PFSK-1 (cell line): ENCODE results near the gene PARG.

ENCODE experiments used
- FOXP2 ChIP-seq: optimal IDR thresholded peaks from 2 replicates; pipeline ENCODE3; 2011; ENCODE audit warnings: borderline replicate concordance, control low read depth, inconsistent platforms; ENCODE audit not compliant: insufficient read depth; ENCODE audit errors: extremely low read length, extremely low read depth
- POLR2AphosphoS5 ChIP-seq: IDR thresholded peaks from 2 replicates; pipeline ENCODE4 v1.6.1; 2012; ENCODE audit warnings: low read depth, mild to moderate bottlenecking, control low read depth, low read length, moderate library complexity
- REST ChIP-seq, 2 experiments: IDR thresholded peaks; 2 replicates each; pipeline versions ENCODE4 v1.6.1 to v1.8.0; 2011 to 2012; ENCODE audit warnings: low read depth in 2 of 2, low read length in 2 of 2, control low read depth in 1 of 2, inconsistent platforms in 1 of 2, mild to moderate bottlenecking in 1 of 2, moderate library complexity in 1 of 2; ENCODE audit not compliant: insufficient read depth in 1 of 2
- SIN3A ChIP-seq: IDR thresholded peaks from 2 replicates; pipeline ENCODE4 v1.6.1; 2012; ENCODE audit warnings: mild to moderate bottlenecking, low read length, moderate library complexity, borderline replicate concordance; ENCODE audit not compliant: insufficient read depth
- TAF1 ChIP-seq: IDR thresholded peaks from 2 replicates; pipeline ENCODE4 v1.6.1; 2012; ENCODE audit warnings: low read length, control low read depth, borderline replicate concordance; ENCODE audit not compliant: insufficient read depth

Gene PARG

GRCh38 chr10:49830846-49831245, 111.0 kb downstream of the PARG start:
- no peak for TF ChIP-seq REST (IDR thresholded peaks at IDR 0.05; ENCODE audit: insufficient read depth in 1 of 2, low read depth in 2 of 2, low read length in 2 of 2)
- no peak for TF ChIP-seq SIN3A
- TF ChIP-seq FOXP2 = no peak

DNA sequence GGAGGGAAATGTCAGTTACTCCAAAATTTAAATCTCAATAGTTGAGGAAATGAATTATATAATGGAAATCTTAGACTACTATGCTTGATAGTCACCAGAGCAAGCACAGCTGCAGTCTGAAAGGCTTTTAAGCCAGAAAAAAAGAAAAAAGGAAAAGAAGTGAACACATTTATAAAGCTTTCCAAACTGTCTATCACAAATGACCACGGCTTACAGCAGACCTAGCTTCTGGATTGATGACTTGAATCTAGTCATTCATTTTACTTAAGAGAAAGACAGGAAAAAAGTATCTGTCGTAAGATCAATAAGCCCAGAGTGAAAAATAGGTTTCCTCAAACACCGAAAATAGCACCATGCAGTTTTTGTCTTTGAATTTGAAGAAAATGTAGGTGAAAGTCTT, 111.8 kb downstream of the PARG start:
- TF ChIP-seq SIN3A = no peak
- TF ChIP-seq POLR2AphosphoS5 = no peak
- no peak for TF ChIP-seq REST (IDR thresholded peaks at IDR 0.05; ENCODE audit: insufficient read depth in 1 of 2, low read depth in 2 of 2, low read length in 2 of 2)
- TF ChIP-seq FOXP2 = no peak
- no peak for TF ChIP-seq TAF1

- TF ChIP-seq TAF1 = no peak
- no peak for TF ChIP-seq SIN3A
- TF ChIP-seq POLR2AphosphoS5 = no peak
- no peak for TF ChIP-seq REST (IDR thresholded peaks at IDR 0.05; ENCODE audit: insufficient read depth in 1 of 2, low read depth in 2 of 2, low read length in 2 of 2)
- no peak for TF ChIP-seq FOXP2
Measured at GRCh38 chr10:49827297-49827696, 114.5 kb downstream of the PARG start.

DNA sequence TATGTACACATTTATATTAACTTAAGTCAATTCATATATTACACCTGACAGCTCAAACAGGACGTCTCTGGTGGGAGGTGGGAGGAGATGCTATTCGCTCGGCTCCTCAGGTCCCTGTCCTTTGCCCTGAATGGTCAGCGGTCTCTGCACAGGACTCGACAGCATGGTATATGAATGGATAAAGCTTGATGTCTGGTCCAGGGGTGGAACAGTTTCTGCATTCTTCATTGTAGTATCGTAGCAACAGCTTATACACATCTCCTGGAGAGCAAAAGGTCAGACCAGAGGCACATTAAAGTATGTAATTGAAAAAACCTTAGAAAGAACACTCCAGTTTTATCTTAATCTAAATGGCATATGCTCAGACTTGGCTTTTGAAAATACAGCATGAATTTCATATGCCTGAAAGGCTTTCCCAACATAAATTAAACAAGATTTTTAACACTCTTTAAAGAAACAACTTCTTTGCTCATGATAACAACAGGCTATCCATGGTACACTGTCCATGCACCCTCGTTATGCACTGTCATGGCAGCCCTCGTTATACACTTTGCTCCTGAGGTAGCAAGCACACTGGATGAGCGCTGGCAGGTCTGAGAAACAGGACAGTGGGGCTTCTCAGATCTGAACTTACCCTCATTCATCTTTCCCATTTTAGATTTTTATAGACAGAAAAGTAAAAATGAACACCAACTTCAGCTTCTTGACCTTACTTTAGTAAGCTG, 122.4 kb downstream of the PARG start:
- TF ChIP-seq SIN3A (no peak), FOXP2 (no peak), POLR2AphosphoS5 (no peak), TAF1 (no peak), REST (IDR thresholded peaks at IDR 0.05; ENCODE audit: insufficient read depth in 1 of 2, low read depth in 2 of 2, low read length in 2 of 2) (no peak)
